ENCODE measurements around the gene PPIH. TPM values are rescaled to one million over a fixed set of nuclear protein-coding genes. Genes with fewer than 3 reads are reported as not detected.

Gene PPIH
- total and polyA plus RNA-seq, 2 of the 13 experiments (the other 11 are each of a cell fraction or from before 2014, with no cell fraction given), result 29.9 to 72.6 TPM

GRCh38 chr1:42680921-42681683, 22.9 kb downstream of the PPIH start:
- no peak overlapping the region for H2AFZ ChIP-seq (ENCODE audit: low read length)
- DNase-seq (ENCODE audit: low spot score) (no peak), FAIRE-seq (peak; percentile 51), ATAC-seq (no peak)
- peak overlapping the region; percentile 92 for H3K4me2 ChIP-seq (ENCODE audit: low read depth, low read length)
- H3K4me3 ChIP-seq (replicated peaks in 1 of 3; ENCODE audit: insufficient read depth in 1 of 3, low read depth in 2 of 3, low read length in 3 of 3), result peak overlapping the region; percentile 76 to 86 (median 84)
- H3K36me3 ChIP-seq (replicated peaks in 1 of 2; ENCODE audit: control insufficient read depth in 1 of 2, insufficient read depth in 2 of 2, low read length in 2 of 2), result no peaks in the 10 kb centered on the region; a peak in 3 of 5 replicates
- H3K9ac ChIP-seq (ENCODE audit: insufficient read depth, low read depth, low read length), result peak overlapping the region; percentile 97
- ChIA-PET POLR2A (interaction anchor here (1.3 to 5.3 kb wide), 6 partner anchors 11 to 86 kb away, joined by 3 to 51 read pairs (median 12); partner anchors contain the start of genes C1orf50, P3H1 and PPIH), CTCF (ENCODE audit: low intra/inter-chr PET ratio, low total read pairs) (interaction anchor here (1.1 kb wide), 1 partner anchor 66 kb away, joined by 3 read pairs; no protein-coding TSS in a partner anchor)
- TF ChIP-seq MAZ (IDR thresholded peaks at IDR 0.05; ENCODE audit: borderline replicate concordance, low read depth, low read length), result no peak
- 0 out of 2 replicates have a peak, but pooled peaks have one; percentile 13 for TF ChIP-seq MAZ (CRISPR knock-in tag; IDR thresholded peaks at IDR 0.05; ENCODE audit: low read depth)
- no peak for TF ChIP-seq TAF15 (IDR thresholded peaks at IDR 0.05; ENCODE audit: low read depth, low read length, poor library complexity, severe bottlenecking)
- 0 out of 2 replicates have a peak, but pooled peaks have one; percentile 43 for TF ChIP-seq HOXA5 (CRISPR knock-in tag; IDR thresholded peaks at IDR 0.05)
- TF ChIP-seq, protein P1, sequence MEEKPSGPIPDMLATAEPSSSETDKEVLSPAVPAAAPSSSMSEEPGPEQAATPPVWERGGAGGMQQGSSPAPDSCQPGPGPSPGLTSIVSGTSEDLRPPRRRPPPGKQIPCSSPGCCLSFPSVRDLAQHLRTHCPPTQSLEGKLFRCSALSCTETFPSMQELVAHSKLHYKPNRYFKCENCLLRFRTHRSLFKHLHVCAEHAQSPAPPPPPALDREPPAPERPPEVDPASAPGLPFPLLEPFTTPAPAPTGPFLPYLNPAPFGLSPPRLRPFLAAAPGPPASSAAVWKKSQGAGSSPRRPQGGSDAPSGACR (CRISPR knock-in tag; IDR thresholded peaks at IDR 0.05), result peak; percentile 21; the same call in 1 of the 2 replicates
- TF ChIP-seq ZNF558 (CRISPR knock-in tag; IDR thresholded peaks at IDR 0.05; ENCODE audit: borderline replicate concordance), result 0 out of 2 replicates have a peak, but pooled peaks have one; percentile 57
- TF ChIP-seq TOPORS (CRISPR knock-in tag; IDR thresholded peaks at IDR 0.05), result 0 out of 2 replicates have a peak, but pooled peaks have one; percentile 46
- TF ChIP-seq POLR2AphosphoS5 (IDR thresholded peaks at IDR 0.05; ENCODE audit: low read depth, low read length), result peak; percentile 17; the same call in 1 of the 2 replicates
- no peak for TF ChIP-seq HMG20A (CRISPR knock-in tag; IDR thresholded peaks at IDR 0.05; ENCODE audit: borderline replicate concordance)
- TF ChIP-seq NR2F2 (IDR thresholded peaks at IDR 0.05; ENCODE audit: borderline replicate concordance, low read depth), result no peak
- TF ChIP-seq, protein P2, sequence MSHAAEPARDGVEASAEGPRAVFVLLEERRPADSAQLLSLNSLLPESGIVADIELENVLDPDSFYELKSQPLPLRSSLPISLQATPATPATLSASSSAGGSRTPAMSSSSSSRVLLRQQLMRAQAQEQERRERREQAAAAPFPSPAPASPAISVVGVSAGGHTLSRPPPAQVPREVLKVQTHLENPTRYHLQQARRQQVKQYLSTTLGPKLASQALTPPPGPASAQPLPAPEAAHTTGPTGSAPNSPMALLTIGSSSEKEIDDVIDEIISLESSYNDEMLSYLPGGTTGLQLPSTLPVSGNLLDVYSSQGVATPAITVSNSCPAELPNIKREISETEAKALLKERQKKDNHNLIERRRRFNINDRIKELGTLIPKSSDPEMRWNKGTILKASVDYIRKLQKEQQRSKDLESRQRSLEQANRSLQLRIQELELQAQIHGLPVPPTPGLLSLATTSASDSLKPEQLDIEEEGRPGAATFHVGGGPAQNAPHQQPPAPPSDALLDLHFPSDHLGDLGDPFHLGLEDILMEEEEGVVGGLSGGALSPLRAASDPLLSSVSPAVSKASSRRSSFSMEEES (CRISPR knock-in tag; IDR thresholded peaks at IDR 0.05), result 0 out of 2 replicates have a peak, but pooled peaks have one; percentile 4
- TF ChIP-seq ZMAT3 (CRISPR knock-in tag; conservative IDR thresholded peaks at IDR 0.05), result 0 out of 2 replicates have a peak, but pooled peaks have one; percentile 18
- TF ChIP-seq RFXAP (CRISPR knock-in tag; IDR thresholded peaks at IDR 0.05; ENCODE audit: borderline replicate concordance), result 0 out of 2 replicates have a peak, but pooled peaks have one; percentile 10
- TF ChIP-seq SMYD3 (CRISPR knock-in tag; IDR thresholded peaks at IDR 0.05), result 0 out of 2 replicates have a peak, but pooled peaks have one; percentile 33
- no peak for TF ChIP-seq ISX (CRISPR knock-in tag; conservative IDR thresholded peaks at IDR 0.05)
- H3K79me2 ChIP-seq (ENCODE audit: insufficient read depth, low read length), result peaks cover 53% of the 10 kb centered on the region
- peaks cover 30% of the 10 kb centered on the region for H4K20me1 ChIP-seq (ENCODE audit: insufficient read depth, low read length)
- H3K9me3 ChIP-seq (ENCODE audit: low read length), result no peaks in the 10 kb centered on the region
- intact Hi-C loops (cut with micrococcal nuclease; ENCODE audit: unreplicated experiment), result no loop called here
- peaks cover 38% of the 10 kb centered on the region for H3K4me1 ChIP-seq (ENCODE audit: insufficient read depth, low read length)
- H3K27me3 ChIP-seq (ENCODE audit: control insufficient read depth in 1 of 2, insufficient read depth in 2 of 2, low read length in 2 of 2), result no peaks in the 10 kb centered on the region; a peak in 1 of 5 replicates
- H3K27ac ChIP-seq (ENCODE audit: extremely low read length, insufficient read depth, low read length), result peak overlapping the region; percentile 95
- TSS peak; percentile 95 for BruUV-seq (replicated peaks)
- in situ Hi-C loops (cut with HindIII; ENCODE audit: extremely low pct_ligation_motif_present, low pct_unique_long_range_greater_than_20kb), result no loop called here
- 15% methylated on average over 18 of the region's 18 CpGs for WGBS (ENCODE audit: low lambda C conversion rate)
